COLO668 (cell line): ENCODE measurements around the gene CROCC2.

Source experiments
- DNase-seq: peaks from one replicate; lab custom pipeline; 2025; ENCODE audit not compliant: unreplicated experiment; lab: John Stamatoyannopoulos, UW

The CROCC2 gene

DNA sequence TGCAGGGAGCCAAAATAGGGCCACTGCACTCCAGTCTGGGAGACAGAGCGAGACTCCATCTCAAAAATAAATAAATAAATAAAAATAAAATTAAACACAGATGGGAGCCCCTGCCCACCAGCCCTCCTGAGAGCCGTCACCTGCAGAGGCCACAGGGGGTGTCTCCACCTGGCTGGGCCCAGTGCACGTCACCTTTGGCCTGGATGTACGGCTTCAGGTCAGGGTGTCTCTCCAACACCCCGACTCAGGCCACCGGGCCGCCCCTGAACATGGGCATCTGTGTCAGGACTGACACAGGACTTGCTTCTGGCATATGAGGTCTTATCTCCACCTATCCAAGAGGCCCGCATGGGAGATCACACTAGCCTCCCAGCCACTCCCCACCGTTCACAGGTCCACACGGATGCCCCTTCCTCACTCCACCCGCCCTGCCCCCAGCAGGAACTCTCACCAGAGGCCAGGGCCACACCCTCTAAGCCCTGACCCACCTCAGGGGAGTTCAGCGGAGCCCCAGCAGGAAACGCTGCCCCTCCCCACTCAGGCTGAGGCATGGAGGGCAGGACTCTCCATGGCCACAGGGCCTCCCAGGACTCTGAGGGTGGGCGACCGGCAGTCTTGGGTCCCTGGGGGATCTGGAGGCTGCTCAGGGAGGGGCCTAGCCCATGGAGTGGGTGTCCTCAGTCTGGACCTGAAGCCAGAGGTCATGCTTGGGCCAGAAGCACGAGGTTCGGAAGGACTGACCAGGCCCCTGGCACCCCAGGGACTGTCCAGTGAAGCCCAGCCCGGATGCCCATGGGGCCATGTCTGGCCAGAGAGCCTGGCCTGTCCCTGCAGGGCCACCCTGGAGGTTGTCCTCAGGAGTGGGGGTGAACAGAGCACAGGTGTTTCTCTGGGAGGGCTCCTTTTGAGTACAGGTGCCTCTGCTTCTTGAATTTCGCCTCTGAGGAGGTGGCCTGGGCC lies 1.6 kb upstream of the CROCC2 start:
- DNase-seq = no peak

DNA sequence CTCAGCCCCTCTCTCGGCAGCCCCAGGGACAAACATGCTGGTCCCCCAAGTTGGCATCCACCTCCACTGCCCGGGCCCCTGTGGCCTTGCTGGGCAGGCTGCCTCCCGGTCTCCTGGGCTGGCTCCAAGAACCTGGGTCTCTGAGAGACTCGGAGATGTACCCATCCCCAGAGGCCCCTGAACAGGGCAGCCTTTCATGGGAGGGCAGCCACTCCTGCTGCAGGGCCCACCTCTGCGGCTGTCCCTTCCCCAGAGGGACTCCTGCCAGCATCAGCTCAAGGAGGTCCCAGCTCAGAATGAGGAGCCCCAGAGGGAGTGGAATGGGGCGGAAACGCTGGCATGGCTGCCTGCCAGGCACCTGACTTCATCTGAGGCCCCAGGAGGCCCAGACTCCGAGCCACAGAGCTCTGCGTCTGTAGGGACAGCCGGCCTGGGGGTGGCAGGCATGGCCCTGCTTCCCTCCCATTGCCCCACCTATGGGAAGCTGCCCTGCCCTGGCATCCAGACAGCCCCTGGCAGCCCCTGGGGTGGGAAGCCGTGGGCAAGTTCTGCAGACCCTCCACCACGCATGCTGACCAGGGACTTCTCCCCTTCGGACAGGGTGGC lies 857 bp upstream of the CROCC2 start:
- no peak for DNase-seq

- DNase-seq = no peak
Observed at GRCh38 chr2:240906911-240907590, 915 bp downstream of the CROCC2 start.

GRCh38 chr2:240909216-240909974 lies 3.3 kb downstream of the CROCC2 start:
- no peak for DNase-seq

- DNase-seq = no peak
Observed at GRCh38 chr2:240911641-240912265, 5.6 kb downstream of the CROCC2 start.

DNA sequence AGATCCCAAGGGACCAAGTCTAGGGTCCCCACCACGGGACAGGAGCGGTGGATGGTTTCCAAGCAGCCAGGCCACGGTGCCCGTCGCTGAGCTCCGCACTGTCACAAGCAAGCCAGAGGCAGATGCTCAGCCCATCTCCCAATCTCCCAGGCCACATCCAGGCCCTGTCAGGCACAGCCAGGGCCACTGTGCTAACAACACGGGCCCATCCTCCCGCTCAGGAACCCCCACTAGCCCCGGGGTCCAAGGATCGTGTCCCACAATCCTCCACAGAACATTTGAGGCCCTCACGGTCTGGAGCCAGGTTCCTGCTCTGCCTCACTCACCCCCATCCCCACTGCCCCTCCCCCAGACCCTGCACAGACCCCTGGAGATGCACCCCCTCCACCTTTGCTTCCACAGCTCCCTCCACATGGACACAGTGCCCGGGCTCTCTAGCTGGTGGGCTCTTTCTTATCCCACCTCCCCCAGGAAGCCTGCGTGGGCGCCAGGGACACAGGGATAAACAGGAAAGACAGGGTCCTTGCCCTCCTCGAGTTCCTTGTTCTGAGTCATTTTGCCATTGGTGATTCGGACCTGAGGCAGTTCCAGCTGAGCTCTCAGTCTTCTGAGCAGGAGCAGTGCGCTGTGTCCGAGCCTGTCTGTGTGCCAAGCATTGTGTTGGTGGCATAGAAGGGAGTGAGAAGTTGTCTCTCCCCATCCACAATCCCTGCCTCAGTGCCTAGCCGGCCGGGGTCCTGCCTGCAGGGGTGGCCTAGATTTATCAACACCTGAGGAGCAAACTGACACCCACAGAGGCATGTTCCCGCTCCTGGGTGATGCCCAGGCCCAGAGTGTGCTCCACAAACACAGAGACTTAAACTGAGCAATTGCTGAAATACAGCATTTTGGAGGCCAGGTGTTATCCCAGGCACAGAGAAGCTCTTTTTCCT lies 7.0 kb downstream of the CROCC2 start:
- DNase-seq = no peak

DNA sequence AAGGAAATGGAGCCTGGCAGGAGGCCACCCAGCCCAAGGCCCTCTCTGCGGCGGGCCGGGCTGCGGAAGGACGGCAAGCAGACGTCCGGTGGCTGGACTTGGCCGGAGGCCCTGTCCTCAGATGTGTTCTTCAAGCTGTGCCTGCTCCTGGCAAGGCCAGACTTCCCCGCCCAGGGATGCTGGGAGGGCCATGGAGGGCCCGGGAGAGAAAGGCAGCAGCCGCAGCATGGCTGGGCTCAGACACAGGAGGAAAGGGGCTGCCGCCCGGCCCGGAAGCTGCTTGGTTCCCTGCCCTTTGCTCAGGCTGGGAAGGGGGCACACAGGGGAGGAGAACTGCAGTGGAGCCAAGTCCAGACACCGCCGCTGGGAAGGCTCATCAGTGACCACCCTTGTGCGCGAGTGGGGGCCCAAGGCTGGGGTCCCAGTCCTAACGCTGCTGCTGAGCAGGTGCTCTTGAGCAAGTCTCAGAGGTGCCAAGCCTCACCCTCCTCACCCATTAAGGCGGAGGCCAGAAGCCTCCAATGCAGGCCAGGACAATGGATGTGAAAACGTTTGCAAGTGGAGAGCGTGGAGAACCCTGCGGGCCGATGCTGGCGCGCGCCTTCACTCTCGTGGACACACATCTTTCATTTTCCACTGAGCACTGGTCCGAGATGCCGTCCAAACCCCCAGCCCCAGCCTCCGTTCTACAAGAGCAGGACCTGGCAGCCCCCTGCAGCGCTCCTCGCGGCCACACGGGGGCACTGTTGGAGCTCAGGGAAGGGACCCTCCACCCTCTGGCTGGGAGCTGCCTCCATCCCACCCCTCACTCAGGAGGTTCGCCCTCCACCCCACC lies 7.9 kb downstream of the CROCC2 start:
- peak; percentile 56 for DNase-seq

DNA sequence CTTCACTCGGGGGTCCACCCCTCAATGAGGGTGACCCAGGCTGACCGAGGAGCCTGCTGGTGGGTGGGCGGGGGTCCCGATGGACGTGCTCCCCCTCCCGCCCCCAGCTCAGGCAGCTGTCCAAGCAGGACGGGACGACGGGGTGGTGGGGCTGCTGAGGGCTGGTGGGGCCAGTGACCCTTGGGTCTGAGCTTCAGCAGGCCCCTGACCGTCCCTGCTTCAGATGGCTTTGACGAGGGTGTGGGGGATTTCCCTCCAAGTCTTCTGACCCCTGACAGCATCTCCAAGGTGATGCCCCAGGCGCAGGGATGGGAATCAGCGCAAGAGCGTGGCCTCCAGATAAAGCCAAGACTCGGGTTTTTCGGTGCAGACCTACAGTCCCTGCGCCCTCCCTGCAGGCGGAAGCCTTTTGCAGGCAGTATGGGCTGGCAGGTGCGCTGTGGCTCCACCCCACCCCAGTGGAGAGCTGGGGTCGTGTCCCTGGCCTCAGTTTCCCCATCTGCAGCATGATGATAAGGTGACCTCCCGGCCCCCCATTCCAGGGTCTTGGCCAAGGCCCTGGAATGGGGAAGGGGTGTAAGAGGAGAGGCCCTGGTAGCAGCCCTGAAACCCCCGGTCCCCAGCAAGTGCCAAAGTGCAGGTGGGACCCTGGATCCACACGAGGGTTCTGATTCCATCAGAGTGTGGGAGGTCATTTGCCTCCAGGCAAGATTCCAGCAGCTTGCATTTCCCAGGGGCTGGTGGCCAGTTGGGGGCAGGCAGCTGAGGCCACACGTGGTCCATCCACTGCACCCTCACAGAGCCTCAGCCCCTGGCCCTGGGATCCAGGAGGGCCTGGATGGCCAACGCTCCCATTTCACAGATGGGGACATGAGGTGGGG lies 8.7 kb downstream of the CROCC2 start:
- DNase-seq = no peak

DNA sequence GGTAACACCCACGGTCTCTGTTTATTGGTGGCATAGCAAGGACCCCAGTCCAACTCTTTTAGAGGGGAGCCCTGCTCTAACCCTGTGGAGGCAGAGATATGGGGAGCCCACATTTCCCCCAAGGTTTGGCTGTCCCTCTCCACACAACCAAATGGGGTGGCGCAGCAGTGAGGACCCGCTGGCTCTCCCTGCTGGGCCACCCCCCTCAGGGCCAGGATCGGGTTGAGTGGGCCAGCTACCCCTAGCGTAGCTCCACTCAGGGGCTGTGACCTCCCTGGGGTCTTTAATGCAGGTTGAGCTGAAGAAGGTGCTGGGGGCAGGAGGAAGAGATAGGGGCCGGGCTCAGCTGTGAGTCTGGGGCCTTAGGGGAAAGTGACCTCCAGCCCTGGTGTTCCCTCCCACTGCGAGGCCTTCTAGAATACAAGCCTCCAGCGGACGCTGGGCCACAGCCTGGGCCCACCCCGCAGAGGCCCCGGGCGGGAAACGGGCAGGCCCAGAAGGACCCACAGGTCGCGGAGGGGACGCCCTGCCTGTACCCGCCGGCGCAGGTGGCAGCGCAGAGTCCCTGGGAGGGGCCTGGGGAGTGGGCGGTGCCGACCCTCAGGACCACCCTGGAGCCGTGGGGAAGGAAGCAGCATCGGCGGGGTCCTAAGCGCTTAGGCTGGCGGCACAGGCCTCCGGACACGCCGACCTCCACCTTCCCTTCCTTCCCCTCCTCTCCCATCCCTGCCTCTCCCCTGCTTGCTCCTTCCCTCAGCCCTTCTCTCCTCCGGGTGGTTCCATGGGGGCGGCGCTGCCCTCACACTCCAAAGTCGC lies 9.6 kb downstream of the CROCC2 start:
- DNase-seq = no peak

DNA sequence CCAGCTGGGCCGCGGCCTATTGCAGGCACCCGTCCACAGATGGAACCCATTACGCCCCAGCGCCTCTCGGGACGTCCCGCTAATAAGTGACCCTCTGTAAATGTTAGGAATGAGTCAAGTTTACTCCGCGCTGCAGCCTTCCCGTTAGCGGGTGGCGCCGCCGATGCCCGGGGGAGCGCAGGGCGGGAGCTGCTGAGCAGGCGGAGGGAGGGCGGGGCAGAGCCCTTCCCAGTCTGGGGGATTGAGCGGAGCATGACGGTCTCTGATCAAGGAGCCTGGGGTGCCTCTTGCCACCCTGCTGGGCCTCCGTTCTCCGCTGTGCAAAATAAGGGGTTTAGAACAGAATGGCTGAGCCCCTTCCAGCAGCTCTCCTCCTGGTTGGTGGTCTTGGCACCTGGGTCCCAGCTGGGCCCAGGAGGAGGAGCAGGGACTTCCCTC lies 10.5 kb downstream of the CROCC2 start:
- DNase-seq = peak; percentile 19

DNA sequence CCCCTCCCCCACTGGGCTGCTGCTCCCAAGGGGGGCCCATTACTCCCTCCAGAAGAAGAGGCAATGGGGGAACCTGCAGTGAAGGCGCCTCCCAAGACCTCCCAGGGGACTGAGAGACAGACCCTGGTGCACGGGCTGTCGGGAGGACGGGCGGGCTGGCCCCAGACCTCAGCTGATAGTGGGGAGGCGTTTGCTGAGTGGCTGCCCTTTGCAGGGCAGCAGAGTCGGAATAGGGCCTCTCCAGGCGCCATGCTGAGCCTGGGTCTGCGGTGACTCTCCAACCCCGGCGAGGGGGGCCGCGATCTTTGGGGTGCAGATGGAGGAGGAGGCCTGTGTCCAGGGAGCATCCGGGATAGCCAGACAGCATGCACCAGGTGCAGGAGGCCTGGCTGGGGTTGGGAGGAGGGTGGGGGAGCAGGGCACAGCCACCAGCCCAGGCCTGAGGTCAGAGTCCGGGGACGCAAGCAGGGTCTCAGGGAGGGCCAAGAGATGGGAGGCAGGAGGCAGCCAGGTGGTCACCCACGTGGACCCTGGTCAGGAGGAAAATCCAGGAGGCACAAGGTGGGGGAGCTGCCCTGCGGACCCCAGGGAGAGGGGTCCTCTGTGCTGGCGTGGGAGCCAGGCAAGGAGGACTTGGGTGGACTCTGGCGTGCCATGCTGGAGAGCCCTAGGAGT lies 11.0 kb downstream of the CROCC2 start:
- DNase-seq = no peak

DNA sequence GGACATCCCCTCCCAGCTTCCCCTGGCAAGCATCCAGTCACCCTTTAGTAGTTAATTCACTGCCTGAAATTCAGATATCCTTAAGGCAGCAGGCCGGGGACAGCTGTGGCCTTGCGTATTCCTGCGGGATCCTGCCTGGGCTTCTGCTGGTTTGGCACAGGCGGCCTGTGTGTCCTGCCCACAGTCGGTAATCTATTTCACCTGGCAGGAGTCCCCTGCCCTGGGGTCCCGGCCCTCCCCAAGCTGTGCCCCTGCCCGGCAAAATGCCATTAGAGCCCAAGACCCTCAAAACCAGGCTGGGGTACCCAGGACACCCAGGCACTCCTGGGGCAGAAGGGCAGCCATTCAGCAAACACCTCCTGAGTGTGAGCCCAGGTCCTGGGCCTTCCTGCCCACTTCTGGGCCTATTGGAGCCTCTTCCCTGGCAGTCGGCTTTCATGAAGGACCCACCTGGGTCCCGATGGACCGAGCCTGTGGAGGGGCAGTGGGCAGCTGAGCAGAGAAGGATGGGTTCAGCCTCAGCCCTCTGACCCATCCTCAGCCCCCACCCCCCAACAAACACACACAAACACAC lies 11.6 kb downstream of the CROCC2 start:
- DNase-seq = no peak

DNA sequence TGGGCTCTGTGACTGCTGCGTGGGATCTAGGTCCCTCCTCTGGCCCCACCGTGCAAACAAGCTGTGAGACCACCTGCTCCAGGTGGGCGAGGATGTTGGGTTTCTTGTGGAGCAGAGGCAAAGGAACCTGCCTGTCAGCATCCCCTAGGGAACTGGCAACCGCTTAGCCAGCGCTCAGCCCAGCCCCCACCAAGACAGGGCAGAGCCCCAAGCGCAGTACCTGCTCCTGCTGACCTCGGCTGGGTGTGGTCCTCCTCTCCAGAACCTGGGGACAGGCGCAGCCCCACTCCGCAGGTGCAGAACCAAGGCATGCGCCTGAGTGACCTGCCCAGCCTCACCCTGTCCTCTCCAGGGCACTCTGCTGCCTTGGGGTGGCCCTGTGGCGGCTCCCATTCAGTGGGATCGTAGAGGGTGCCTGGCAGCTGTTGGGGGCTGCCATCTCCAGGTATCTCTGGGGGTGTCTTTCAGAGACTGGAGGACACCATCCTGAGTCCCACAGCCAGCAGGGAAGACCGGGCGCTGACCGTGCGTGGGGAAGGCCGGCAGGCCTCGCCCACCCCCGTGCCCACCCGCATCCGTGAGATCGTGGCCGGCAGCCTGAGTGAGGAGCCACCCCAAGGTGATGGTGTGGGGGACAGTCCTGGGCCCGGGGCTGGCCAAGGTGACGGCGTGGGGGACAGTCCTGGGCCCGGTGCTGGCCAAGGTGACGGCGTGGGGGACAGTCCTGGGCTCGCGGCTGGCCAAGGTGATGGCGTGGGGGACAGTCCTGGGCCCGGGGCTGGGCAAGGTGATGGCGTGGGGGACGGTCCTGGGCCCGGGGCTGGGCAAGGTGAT lies 12.3 kb downstream of the CROCC2 start:
- no peak for DNase-seq

DNA sequence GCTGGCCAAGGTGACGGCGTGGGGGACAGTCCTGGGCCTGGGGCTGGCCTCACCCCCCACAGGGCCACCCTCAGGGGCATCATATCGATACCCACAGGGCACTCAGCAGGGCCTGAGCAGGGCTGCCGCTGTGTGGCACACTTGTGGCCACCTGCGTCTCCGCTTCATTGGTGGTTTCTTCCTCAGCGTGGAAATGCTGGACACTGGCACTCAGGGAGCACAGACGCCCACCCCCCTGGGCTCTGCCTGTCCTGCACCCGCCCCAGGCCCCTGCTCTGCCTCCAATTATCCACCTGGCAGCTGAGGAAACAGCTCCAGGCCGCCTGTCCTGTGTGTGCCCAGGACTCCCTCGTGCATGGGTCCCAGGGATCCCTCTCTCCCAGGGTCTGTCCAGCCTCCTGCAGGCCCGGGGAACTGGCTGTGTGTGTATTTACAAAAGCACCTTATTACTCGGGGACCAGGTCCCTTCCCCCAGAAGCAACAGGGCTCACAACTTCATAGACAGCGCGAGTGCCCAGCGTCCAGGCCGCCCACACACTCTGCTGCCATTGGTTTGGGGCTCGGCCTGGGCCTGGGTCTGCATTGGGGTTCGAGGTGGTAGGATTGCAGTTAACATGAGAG lies 13.1 kb downstream of the CROCC2 start:
- DNase-seq = no peak
